Upper lobe of left lung (tissue), 4 donors: ENCODE data around the gene FMN2.

Experiments used
- EP300 ChIP-seq, 4 donors: sonication (generic); formaldehyde crosslinking; IDR thresholded peaks; one replicate each; pipeline ENCODE4 v1.5.1; 2017; ENCODE audit warnings: antibody characterized with exemption in 4 of 4, control low read depth in 2 of 4
- POLR2A ChIP-seq, 4 donors: fragments of 450-650 bp; IDR thresholded peaks; one replicate each; pipeline ENCODE4 v1.5.1; 2016 to 2017; ENCODE audit warnings: antibody characterized with exemption in 4 of 4, mild to moderate bottlenecking in 2 of 4
- TF ChIP-seq, protein P1 (sequence below), 6 experiments: fragments of 450-650 bp in 4 of 6; fragments of 200-600 bp in 2 of 6; sonication (generic) in 2 of 6; IDR thresholded peaks; one replicate each; pipeline ENCODE4 v1.5.1; 2016 to 2019; ENCODE audit warnings: antibody characterized with exemption in 6 of 6

DNA sequence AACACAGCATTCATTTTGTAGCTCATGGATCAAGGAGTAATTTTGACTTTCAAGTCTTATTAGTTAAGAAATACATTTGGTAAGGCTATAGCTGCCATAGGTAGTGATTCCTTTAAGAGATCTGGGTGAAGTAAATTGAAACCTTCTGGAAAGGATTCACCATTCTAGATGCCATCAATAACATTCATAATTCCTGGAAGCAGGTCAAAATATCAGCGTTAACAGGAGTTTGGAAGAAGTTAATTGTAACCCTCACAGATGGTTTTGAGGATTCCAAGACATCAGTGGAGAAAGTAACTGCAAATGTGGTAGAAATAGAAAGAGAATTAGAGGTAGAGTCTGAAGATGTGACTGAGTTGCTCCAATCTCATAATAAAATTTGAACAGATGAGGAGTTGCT, 303.7 kb downstream of the FMN2 start:
- TF ChIP-seq, protein P1, sequence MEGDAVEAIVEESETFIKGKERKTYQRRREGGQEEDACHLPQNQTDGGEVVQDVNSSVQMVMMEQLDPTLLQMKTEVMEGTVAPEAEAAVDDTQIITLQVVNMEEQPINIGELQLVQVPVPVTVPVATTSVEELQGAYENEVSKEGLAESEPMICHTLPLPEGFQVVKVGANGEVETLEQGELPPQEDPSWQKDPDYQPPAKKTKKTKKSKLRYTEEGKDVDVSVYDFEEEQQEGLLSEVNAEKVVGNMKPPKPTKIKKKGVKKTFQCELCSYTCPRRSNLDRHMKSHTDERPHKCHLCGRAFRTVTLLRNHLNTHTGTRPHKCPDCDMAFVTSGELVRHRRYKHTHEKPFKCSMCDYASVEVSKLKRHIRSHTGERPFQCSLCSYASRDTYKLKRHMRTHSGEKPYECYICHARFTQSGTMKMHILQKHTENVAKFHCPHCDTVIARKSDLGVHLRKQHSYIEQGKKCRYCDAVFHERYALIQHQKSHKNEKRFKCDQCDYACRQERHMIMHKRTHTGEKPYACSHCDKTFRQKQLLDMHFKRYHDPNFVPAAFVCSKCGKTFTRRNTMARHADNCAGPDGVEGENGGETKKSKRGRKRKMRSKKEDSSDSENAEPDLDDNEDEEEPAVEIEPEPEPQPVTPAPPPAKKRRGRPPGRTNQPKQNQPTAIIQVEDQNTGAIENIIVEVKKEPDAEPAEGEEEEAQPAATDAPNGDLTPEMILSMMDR (IDR thresholded peaks at IDR 0.05), result no peak
- no peak for TF ChIP-seq POLR2A (IDR thresholded peaks at IDR 0.05)
- no peak for TF ChIP-seq EP300 (IDR thresholded peaks at IDR 0.05)
